GM23248 (cell line): Measurements from ENCODE around the gene PDGFB. TPM values are rescaled to one million over a fixed set of nuclear protein-coding genes. Genes with fewer than 3 reads are reported as not detected.

ENCODE experiments used
- DNase-seq: peaks from one replicate; pipeline ENCODE4 v3.0.0-alpha.2; 2015
- H2AFZ ChIP-seq: fragments of 200-600 bp; sonication (generic); 2 replicates; pipeline ENCODE4 v1.6.1; 2016; ENCODE audit warnings: antibody characterized with exemption
- H3F3A ChIP-seq: fragments of 200-600 bp; sonication (generic); 2 replicates; pipeline ENCODE4 v1.6.1; 2016; ENCODE audit warnings: mild to moderate bottlenecking, antibody characterized with exemption, mixed run types; ENCODE audit not compliant: insufficient read depth
- H3K27ac ChIP-seq: fragments of 200-600 bp; sonication (generic); 2 replicates; pipeline ENCODE4 v1.5.1; 2016; ENCODE audit warnings: mild to moderate bottlenecking
- H3K27me3 ChIP-seq: fragments of 200-600 bp; sonication (generic); replicated peaks from 2 replicates; pipeline ENCODE4 v1.6.1; 2016; ENCODE audit warnings: mild to moderate bottlenecking; ENCODE audit not compliant: insufficient read depth
- H3K36me3 ChIP-seq: fragments of 200-600 bp; sonication (generic); 2 replicates; pipeline ENCODE4 v1.6.1; 2016; ENCODE audit warnings: low read depth, mild to moderate bottlenecking
- H3K4me1 ChIP-seq: fragments of 200-600 bp; sonication (generic); 2 replicates; pipeline ENCODE4 v1.6.1; 2016; ENCODE audit warnings: mild to moderate bottlenecking; ENCODE audit not compliant: insufficient read depth
- H3K4me2 ChIP-seq: fragments of 200-600 bp; sonication (generic); one replicate; pipeline ENCODE4 v1.6.1; 2016; ENCODE audit warnings: mild to moderate bottlenecking; ENCODE audit not compliant: unreplicated experiment
- H3K4me3 ChIP-seq: fragments of 200-600 bp; sonication (generic); 2 replicates; pipeline ENCODE4 v1.5.1; 2016; ENCODE audit warnings: mild to moderate bottlenecking
- H3K79me2 ChIP-seq: fragments of 200-600 bp; sonication (generic); 2 replicates; pipeline ENCODE4 v1.6.1; 2016; ENCODE audit warnings: mild to moderate bottlenecking; ENCODE audit not compliant: insufficient read depth
- H3K9ac ChIP-seq: fragments of 200-600 bp; sonication (generic); 2 replicates; pipeline ENCODE4 v1.6.1; 2016; ENCODE audit warnings: mild to moderate bottlenecking
- H3K9me2 ChIP-seq: fragments of 200-600 bp; sonication (generic); 2 replicates; pipeline ENCODE4 v1.6.1; 2016; ENCODE audit warnings: mixed run types, mild to moderate bottlenecking, moderate library complexity; ENCODE audit not compliant: insufficient read depth
- H3K9me3 ChIP-seq: fragments of 200-600 bp; sonication (generic); one replicate; pipeline ENCODE4 v1.6.1; 2017; ENCODE audit warnings: low read depth
- H4K20me1 ChIP-seq: fragments of 200-600 bp; sonication (generic); 2 replicates; pipeline ENCODE4 v1.6.0; 2016; ENCODE audit not compliant: insufficient read depth
- EZH2 ChIP-seq: fragments of 200-600 bp; sonication (generic); IDR thresholded peaks from 2 replicates; pipeline ENCODE4 v1.6.1; 2018; ENCODE audit warnings: antibody characterized with exemption, mild to moderate bottlenecking; ENCODE audit not compliant: insufficient read depth, poor library complexity, severe bottlenecking
- EZH2phosphoT487 ChIP-seq: fragments of 200-600 bp; sonication (generic); IDR thresholded peaks from 2 replicates; pipeline ENCODE4 v1.6.1; 2018; ENCODE audit warnings: antibody characterized with exemption, moderate library complexity, mild to moderate bottlenecking, low read depth; ENCODE audit not compliant: insufficient read depth
- WGBS, 2 experiments: methylation state at CpG; one replicate each; pipeline ENCODE4 v1.1.6; 2015 to 2017; ENCODE audit warnings: low lambda C conversion rate in 2 of 2, low coverage in 1 of 2; ENCODE audit errors: missing lambda C conversion rate in 2 of 2; 5-methylcytosine and 5-hydroxymethylcytosine counted together
- in situ Hi-C: fragments of 300-500 bp; cut with MboI; formaldehyde crosslinking; loops from 2 replicates; pipeline ENCODE4 v1.15.0; 2020
- polyA plus RNA-seq: library from polyadenylated mRNA; unstranded; fragments of >200 nt; fragmentation: Nextera tagmentation; extraction: Ambion mirVana; gene quantifications from 2 replicates; pipeline ENCODE4 v1.2.1, GENCODE V29; 2016
- total RNA-seq: library from RNA; depleted of rRNA; stranded (reverse); fragments of >200 nt; shearing (Covaris generic); gene quantifications from 2 replicates; pipeline ENCODE4 v1.2.3, GENCODE V29; 2014

Gene PDGFB
- total and polyA plus RNA-seq, 2 experiments from 2014 or later, result 0.14 TPM; not detected in 1

- no peak for DNase-seq
- no peak overlapping the region for H3K27ac ChIP-seq
Observed at GRCh38 chr22:39206491-39206890, 38.3 kb downstream of the PDGFB start.

DNA sequence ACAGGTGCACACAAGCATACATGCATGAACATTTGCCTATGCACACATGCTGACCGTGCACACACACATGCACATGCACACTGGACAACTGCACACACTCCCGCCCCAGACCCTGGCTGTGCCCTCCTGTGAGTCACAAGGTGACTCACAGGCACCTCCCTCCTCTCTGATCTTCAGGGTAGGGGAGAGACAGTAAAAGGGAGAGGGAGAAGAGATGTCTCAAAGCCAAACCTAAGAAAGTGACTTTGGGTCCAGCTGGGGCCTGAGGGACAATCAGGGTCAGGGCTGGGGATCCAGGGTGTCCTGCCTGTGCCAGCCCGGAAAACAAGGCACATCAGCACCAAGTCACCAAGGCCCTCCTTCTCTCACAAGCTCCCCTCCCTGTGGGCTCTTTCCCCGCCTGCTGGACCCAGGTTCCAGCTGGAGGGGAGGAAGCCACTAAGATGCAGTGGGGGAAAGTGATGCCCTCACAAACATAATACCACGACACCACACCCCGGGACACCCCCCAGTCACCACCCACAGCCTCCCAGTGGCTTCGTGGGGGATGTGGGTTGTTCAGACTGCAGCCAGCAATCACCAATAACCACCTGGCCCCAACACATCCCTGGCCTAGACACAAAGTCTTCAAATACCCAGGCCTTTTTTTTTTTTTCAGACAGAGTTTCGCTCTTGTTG lies 39.3 kb downstream of the PDGFB start:
- Histone ChIP-seq H3F3A (0 out of 2 replicates have a peak, but pooled peaks cover 5% of the 10 kb centered on the region), H3K4me1 (peaks cover 18% of the 10 kb centered on the region), H3K9me2 (no peaks in the 10 kb centered on the region), H3K79me2 (no peaks in the 10 kb centered on the region), H3K4me2 (peak overlapping the region; percentile 49), H4K20me1 (no peaks in the 10 kb centered on the region), H2AFZ (peak overlapping the region; percentile 29; the same call in 1 of the 2 replicates), H3K9ac (0 out of 2 replicates have a peak overlapping the region, but pooled peaks have one; percentile 10), H3K27me3 (no peaks in the 10 kb centered on the region), H3K36me3 (no peaks in the 10 kb centered on the region), H3K4me3 (no peak overlapping the region), H3K9me3 (no peaks in the 10 kb centered on the region), H3K27ac (no peak overlapping the region)
- in situ Hi-C loops, result no loop called here
- 52 to 56% methylated on average over 8 of the region's 8 CpGs for WGBS, 2 experiments
- DNase-seq, result peak; percentile 81
- TF ChIP-seq EZH2, result no peak
- TF ChIP-seq EZH2phosphoT487, result no peak

More at GRCh38 chr22:39206491-39206890, 38.3 kb downstream of the PDGFB start:
- Histone ChIP-seq H3K9ac (no peak overlapping the region), H2AFZ (no peak overlapping the region), H3K4me3 (no peak overlapping the region), H3K27me3 (no peaks in the 10 kb centered on the region), H3K9me2 (no peaks in the 10 kb centered on the region), H3K36me3 (no peaks in the 10 kb centered on the region), H3K9me3 (no peaks in the 10 kb centered on the region), H3K4me1 (peaks cover 18% of the 10 kb centered on the region), H3F3A (0 out of 2 replicates have a peak, but pooled peaks cover 5% of the 10 kb centered on the region), H3K4me2 (no peak overlapping the region), H4K20me1 (no peaks in the 10 kb centered on the region), H3K79me2 (no peaks in the 10 kb centered on the region)
- in situ Hi-C loops, result no loop called here
- 88 to 100% methylated on average over 5 to 7 of the region's 7 CpGs for WGBS, 2 experiments
- TF ChIP-seq EZH2phosphoT487 (no peak), EZH2 (no peak)

DNA sequence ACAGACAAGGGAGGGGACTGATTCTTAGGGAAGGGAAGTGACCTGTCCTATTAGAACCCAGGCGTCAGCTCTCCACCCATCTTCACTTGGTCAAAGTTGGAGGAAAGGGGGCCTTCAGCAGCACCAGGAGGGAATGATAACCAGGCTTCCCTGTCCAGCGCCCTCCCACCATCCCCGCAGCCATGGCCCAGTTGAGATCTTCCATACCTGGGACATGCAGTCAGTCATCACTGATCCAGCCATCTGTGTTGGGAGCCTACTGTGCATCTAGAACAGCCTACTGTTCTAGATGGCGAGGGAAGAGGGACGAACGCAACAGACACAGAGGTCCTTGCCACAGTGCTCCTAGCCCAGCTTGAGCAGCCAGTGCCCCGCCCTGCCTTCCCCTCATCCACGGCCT lies 40.6 kb downstream of the PDGFB start:
- no peak overlapping the region for H3K27ac ChIP-seq
- peaks cover 18% of the 10 kb centered on the region for H3K4me1 ChIP-seq
- H3K36me3 ChIP-seq, result no peaks in the 10 kb centered on the region
- WGBS, 2 experiments, result 94 to 96% methylated on average over 6 to 8 of the region's 8 CpGs
- no peak overlapping the region for H3K9ac ChIP-seq
- no peaks in the 10 kb centered on the region for H3K27me3 ChIP-seq
- in situ Hi-C loops, result no loop called here
- no peaks in the 10 kb centered on the region for H3K9me2 ChIP-seq
- no peaks in the 10 kb centered on the region for H3K9me3 ChIP-seq
- H3F3A ChIP-seq, result 0 out of 2 replicates have a peak, but pooled peaks cover 5% of the 10 kb centered on the region
- no peak overlapping the region for H3K4me2 ChIP-seq
- H3K4me3 ChIP-seq, result no peak overlapping the region
- H4K20me1 ChIP-seq, result no peaks in the 10 kb centered on the region
- H2AFZ ChIP-seq, result no peak overlapping the region
- no peak for DNase-seq
- no peaks in the 10 kb centered on the region for H3K79me2 ChIP-seq
- TF ChIP-seq EZH2 (no peak), EZH2phosphoT487 (no peak)

- H3K9ac ChIP-seq, result no peak overlapping the region
- WGBS, 2 experiments, result 88 to 89% methylated on average over 5 of the region's 5 CpGs
- in situ Hi-C loops, result no loop called here
- H3K4me3 ChIP-seq, result no peak overlapping the region
- H3K9me2 ChIP-seq, result no peaks in the 10 kb centered on the region
- no peaks in the 10 kb centered on the region for H4K20me1 ChIP-seq
- no peak for DNase-seq
- no peaks in the 10 kb centered on the region for H3K27me3 ChIP-seq
- no peaks in the 10 kb centered on the region for H3K79me2 ChIP-seq
- H3K36me3 ChIP-seq, result no peaks in the 10 kb centered on the region
- H3K4me2 ChIP-seq, result no peak overlapping the region
- no peaks in the 10 kb centered on the region for H3K9me3 ChIP-seq
- no peak overlapping the region for H2AFZ ChIP-seq
- H3F3A ChIP-seq, result 0 out of 2 replicates have a peak, but pooled peaks cover 4% of the 10 kb centered on the region
- TF ChIP-seq EZH2 (no peak), EZH2phosphoT487 (no peak)
- no peak overlapping the region for H3K27ac ChIP-seq
- peaks cover 2% of the 10 kb centered on the region for H3K4me1 ChIP-seq
Observed at GRCh38 chr22:39197578-39197977, 47.2 kb downstream of the PDGFB start.
